ENCODE results near the gene AUTS2.

- TF ChIP-seq POLR2AphosphoS5 (IDR thresholded peaks at IDR 0.05) (no peak), CTCF (IDR thresholded peaks at IDR 0.05) (no peak)
Observed at GRCh38 chr7:70450731-70451130, 852.5 kb downstream of the AUTS2 start.

Data from breast epithelium (tissue), 3 donors.